HG02588 (cell line): ENCODE measurements around the gene POLDIP3.
"Not testable (repeated sequence)": the region's sequence is repeated elsewhere in the genome, so short reads cannot be mapped to it uniquely, and the experiment has no call there.

Experiments
- ATAC-seq: cut with Tn5 transposase; IDR thresholded peaks from one replicate; pipeline ENCODE4 v1.9.1; 2021; ENCODE audit warnings: mild to moderate bottlenecking, moderate library complexity; ENCODE audit not compliant: unreplicated experiment

POLDIP3 gene

DNA sequence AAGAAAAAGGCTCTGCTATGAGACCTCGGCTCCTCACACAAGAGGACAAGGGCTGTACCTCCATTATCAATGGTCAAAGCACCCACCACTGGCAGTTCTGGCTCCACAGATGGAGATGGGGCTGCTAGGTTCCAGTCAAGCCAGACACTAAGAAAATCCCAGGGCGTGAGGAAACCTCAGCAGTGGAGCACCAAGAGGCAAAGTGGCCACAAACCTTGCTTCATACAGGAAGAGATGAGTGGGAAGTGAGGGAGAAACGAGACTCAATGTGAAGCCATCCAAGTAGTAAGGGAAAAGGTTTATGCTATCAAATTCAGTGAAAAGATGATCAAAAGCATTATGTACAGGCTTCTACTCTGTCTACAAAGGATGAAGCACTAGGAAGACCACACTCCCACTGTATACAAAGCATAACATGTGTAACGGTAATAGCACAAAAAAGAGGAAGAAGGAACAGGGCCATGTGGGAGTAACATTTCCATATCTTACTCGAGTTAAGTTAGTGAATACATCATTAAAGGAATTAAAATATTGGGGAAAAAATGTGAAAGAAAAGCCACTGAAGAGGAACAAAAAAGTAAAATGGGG, 27.0 kb downstream of the POLDIP3 start:
- ATAC-seq: no peak

DNA sequence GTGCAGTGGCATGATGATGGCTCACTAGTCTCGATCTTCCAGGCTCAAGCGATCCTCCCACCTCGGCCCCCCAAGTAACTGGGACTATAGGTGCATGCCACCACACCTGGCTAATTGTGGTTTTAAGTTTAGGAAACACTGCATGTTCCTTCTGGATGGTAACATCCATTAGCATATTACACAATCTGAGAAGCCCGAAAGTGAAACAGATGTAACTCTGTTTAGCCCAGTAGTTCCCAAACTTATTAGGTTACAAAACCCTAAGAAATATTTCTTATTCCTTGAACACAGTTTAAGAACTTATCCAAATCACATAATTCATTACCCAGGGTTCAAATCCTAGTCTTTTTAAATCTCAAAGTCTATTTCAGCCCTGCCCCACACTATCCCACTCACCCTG, 28.3 kb downstream of the POLDIP3 start:
- no peak for ATAC-seq

DNA sequence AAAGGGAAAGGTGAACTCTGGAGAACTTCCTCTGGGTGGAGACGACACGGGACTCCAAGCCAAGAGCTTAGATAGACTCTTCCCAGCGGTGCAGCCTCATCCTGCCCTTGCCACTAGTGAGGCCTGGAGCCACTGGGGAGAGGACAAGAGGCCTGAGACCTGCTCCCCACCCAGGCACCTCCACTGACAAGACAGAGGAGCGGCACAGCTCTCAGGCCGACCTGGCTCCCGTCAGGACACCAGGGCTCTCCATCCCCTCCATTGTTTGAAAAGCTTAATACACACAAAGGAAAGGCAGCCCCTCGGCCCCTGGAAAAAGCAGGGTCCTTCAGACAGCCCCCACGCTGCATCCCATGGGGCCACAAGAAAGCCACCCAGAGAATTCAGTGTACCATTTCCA, 29.6 kb downstream of the POLDIP3 start:
- no peak for ATAC-seq

DNA sequence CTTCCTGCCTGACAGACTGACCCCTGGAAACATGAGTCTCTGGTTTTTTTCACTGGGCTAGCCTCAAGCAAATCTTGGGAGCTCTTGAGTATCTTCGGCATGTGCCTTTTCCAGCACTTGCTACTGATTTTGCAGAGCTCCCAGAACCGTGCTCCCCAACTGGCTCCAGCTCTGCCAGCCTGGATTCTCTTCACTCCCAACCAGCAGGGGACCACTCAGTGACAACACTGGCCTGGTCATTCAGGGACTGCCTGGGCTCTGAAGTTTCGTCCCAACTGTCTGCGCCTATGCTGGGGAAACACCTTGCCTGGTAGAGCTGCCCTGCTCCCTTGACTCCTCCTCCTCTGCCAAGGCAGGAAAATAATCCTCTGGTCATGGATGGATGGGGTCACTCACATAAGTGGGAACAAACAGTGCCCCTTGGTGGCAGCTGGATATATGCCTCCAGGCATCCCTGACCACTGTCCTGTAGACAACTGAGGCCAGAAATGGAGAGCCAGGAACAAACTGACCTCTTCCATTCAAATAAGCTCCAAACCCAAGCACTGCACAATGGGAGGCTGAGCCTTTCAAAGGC, 30.2 kb downstream of the POLDIP3 start:
- no peak for ATAC-seq

DNA sequence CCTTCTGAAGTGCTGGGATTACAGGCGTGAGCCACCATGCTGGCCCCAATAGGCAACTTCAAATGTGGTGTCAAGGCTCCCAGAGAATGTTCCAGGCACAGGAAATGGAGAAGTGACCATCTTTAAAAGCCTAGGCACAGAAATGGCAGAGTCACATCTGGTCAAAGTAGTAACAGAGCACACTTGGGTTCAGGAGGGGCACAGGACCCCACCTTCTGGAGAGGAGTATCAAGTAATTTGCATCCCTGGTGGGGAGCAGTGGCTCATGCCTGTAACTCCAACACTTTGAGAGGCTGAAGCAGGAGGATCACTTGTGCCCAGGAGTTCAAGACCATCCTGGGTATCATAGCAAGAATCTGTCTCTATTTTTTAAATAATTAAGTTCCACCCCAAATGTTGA, 31.7 kb downstream of the POLDIP3 start:
- ATAC-seq: no peak

DNA sequence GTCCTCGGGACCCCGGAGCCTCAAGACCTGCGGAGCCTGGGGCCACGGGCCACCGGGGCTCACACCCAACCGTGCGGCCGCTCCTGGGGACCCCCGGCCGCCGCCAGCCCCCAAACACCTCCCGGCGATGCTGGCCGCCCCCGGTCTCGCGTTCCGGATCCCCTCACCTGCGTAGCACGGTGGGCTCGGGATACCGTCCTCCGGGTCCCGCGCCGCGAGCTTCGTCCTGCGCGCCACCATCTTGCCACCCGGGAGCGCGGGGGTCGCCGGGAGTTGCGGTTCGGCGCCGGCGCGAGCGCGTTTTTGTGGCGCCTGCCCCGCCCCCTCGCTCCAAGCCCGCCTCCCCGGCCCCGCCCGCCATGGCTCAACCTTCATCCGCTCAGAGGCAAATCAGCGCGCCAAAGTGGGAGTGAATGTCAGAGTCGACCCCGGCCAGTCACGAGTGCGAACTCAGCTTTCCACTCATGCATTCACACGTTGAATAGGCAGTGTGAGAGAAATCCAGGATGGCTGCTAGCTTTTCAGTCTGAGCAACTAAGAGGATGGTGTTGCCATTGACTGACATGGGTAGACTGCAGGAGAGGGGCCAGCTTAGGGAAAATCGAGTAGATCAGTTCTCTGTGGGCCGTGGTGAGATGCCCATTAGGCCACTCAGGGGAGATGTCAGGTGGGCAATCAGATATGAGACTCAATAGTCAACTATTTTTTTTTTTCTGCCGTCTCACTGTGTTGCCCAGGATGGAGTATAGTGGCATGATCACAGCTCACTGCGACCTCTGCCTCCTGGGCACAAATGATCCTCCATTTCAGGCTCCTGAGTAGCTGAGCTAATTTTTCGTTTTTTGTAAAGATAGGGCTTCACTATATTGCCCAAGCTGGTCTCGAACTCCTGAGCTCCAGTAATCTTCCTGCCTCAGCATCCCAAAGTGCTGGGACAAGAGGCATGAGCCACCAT, 32.6 kb downstream of the POLDIP3 start:
- peak; percentile 60 for ATAC-seq

DNA sequence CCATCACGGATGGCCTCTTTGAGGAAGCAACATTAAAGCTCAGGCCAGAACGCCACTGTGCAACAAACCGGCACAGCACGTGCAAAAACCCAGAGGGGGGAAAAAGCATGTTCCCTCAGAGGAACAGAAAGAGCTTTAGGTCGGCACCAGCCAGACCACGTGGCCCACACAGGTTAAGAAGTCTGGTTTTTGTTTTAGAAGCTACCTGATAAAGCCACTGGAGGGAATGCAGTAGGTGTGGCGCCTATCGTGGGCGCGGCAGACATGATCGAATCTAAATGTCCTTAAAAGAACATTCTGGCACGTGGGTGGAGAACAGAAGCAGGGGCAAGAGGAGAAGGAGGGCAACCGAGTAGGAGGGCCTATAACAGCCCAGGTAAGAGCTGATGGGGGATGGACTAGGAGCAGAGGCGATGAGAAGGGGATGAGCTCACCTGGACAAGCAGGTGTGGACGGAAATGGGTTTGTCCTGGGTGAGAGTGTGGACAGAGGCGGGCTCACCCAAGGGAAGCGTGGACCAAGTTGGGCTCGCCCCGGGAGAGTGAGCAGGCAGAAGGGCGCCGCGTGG, 33.4 kb downstream of the POLDIP3 start:
- peak; percentile 7 for ATAC-seq

DNA sequence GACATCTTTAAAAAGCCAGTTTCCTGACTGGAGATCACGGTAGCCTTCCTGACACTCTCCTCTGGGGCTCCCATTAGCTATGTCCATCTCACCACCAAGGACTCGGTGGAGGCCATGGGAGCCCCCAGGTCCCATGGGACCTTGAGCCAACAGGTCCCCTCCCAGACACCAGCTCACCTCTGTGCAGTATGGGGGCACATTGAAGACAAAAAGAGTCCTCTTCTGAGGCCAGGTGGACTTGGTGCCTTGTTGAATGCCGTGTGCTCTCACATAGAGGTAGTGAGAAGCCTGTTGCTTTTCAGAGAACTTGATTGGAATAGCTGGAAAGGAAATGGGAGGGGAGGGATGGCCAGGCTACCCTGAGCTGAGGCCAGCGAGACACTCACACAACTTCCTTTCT, 34.6 kb downstream of the POLDIP3 start:
- not testable (repeated sequence) for ATAC-seq

DNA sequence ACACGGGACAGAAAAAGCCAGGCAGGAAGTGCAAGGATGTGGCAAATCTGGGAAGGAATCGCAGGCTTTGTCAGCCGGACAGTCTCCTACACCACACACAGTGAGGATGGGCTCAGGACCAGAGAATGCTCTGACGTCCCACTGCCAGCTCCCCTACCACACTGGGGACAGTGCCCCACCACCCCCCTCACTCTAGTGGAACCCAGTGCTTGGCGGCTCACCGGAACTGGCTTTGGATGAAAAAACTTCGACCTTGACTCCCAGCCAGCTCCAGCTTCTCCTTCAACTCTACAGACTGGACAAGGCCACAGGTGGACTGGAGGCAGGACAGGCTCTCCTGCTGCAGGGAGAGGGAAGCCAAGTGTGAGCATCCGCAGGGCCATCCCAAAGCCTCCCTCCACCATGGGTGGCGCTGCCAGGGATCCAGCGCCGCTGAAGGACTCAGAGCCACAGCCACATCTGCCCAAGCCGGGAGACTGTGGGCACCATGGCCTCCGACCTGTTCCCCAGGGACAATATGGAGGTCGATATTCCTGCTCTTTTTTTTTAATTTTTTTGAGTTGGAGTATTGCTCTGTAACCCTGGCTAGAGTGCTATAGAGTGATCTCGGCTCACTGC, 37.0 kb downstream of the POLDIP3 start:
- no peak for ATAC-seq

DNA sequence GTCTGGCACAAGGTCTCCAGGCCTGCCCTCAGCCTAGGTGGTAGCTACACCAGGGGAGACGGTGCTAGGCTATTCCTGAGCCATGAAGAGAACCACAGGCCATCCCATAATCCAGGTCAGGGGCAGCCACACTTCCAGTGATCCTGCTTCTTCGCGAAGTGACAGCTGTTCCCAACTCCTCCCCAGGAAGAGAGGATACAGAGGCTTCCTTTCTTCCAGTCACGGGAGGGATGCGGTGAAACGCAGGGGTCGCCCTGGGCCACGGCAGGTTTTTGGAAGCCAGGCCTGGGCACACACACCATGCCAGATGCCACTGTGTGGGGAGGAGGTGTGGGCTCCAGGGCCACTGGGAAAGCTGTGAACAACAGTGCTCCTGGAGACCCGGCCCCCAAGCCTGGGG, 37.5 kb downstream of the POLDIP3 start:
- ATAC-seq: not testable (repeated sequence)

DNA sequence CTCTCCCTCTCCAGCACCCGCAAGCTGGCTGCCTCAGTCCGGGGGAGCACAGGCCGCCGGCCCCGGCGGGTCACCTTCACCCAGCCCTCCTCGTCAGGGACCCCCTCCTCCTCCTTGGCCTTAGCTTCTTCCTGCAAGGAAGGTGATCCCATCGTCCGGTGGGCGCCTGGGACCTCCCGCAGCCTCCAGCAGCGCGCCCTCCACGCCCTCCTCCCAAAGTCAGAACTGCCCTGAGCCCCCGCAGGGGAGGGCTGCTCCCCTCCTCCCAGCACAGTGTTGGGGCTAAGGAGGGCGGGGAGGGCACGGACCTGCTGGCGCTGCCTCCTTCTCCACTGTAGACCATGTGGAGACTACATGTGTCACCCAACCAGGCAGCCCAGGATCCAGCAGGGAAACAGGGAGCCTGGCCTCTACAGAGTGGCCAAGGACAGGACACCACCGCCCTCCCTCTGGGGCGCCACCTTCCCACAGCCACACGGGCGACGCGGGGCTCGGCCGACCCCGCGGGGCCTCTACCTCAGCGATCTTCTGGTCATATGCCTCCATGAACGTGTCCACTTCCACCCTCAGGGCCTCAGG, 38.6 kb downstream of the POLDIP3 start:
- not testable (repeated sequence) for ATAC-seq

DNA sequence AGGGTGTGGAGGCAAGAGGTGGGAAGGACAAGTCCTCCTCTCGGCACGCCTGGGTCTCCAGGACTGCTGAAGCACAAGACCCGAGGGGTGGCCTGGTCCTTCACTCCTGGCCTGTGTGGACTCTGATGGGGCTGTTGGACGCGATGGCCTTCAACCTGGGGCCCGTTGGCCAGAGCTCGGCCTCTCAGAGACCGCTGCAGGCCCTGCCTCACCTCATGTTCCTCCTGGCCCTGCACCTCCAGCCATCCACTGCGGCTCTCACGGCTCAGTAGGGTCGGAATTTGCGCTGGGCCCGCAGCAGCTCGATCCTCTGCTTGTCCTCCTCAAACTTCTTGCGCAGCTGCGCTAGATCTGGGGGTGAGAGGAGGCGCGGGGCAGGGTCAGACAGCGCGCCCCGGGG, 40.2 kb downstream of the POLDIP3 start:
- not testable (repeated sequence) for ATAC-seq

DNA sequence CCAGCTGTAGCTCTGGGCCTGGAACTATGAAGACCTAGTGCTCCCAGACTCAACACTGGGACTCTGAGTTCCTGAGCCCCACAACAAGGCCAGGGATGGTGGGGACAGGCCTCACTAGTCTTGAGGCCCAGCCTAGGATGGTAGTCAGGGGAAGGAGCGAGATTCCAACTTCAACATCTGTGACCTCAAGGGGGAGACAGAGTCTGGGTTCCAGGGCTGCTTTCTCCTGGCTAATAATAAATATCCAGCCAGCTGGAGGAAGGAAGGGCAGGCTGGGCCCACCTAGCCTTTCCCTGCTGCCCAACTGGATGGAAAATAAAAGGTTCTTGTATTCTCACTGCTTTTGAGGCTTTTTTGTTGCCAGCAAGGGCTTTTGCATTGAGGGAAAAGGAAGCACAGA, 40.6 kb downstream of the POLDIP3 start:
- ATAC-seq: not testable (repeated sequence)

DNA sequence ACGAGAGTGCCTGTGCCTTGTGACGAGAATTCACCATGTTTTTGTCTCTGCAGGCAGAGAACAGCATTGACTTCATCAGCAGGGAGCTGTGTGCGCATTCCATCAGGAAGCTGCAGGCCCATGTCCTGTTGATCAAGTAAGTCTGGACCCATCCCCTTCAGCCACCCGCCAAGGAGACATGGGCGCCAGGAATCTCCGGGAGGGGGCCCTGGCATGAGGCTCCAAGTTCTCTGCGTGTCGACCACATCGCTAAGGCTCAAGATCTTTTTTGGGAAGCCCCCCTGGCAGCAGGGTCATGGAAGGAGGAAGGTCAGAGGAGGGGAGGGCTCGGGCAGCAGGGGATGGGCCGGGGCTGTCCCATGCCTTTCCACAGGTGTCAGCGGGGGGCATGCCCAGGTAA, 43.6 kb downstream of the POLDIP3 start:
- not testable (repeated sequence) for ATAC-seq

DNA sequence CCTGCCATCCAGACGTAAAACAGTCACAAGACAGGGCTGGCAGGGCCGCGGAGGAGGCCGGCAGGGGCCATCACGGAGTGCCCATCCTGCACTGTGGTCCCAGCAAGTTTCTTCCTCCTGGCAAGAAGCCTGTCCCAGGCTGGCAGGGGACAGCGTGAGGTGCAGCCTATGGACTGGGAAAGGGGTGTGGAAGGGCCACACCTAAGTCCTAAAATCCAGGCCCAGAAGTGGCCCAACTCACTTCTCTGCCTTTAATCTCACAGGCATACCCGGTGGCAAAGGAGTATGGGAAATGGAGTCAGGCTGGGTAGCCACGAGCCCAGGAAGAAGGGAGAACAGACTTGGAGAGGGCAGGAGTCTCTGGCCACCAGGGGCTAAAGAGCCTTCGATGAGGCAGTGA, 44.1 kb downstream of the POLDIP3 start:
- not testable (repeated sequence) for ATAC-seq

DNA sequence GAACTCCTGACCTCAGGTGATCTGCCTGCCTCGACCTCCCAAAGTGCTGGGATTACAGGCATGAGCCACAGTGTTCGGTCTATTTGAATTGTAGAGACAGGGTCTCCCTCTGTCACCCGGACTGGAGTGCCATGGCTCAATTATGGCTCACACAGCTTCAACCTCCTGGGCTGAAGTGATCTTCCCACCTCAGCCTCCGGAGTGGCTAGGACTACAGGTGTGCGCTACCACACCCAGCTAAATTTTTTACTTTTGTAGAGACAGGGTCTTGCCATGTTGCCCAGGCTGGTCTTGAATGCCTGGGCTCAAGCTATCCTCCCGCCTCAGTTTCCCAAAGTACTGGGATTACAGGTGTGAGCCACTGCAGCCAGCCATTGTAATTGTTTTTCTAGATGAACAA, 46.7 kb downstream of the POLDIP3 start:
- ATAC-seq: not testable (repeated sequence)

DNA sequence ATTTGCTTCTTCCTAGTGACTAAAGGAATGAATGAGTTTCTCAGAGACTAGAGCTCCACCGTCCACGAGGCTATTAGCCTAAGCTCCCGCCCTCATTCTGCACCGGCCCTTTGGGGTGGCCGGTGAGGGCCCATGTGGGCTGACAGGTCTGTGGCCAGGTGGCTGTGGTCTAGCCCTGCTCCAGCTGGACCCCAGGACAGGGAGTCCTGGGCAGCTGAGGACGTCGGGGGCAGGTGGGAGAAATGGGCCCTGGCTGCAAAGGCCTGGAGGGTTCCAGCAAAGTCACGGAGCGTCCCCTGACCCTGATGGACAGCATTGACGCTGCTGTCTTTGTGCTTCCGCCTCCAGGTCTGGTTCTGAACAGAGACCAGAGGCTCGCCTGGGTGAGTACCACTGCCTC, 48.7 kb downstream of the POLDIP3 start:
- no peak for ATAC-seq

DNA sequence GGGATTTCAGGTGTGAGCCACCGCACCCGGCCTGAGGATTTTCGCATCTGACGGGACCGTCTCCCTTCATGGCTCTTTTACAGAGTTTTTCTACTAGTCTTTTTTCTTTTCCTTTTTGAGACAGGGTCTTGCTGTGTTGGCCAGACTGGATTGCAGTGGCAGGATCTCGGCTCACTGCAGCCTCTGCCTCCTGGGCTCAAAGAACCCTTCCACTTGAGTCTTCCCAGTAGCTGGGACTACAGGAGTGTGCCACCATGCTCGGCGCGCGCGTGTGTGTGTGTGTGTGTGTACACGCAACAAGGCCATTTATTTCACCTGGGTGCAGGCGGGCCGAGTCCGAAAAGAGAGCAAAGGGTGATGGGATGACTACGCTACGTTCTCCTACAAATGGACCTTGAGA, 50.0 kb downstream of the POLDIP3 start:
- no peak for ATAC-seq

DNA sequence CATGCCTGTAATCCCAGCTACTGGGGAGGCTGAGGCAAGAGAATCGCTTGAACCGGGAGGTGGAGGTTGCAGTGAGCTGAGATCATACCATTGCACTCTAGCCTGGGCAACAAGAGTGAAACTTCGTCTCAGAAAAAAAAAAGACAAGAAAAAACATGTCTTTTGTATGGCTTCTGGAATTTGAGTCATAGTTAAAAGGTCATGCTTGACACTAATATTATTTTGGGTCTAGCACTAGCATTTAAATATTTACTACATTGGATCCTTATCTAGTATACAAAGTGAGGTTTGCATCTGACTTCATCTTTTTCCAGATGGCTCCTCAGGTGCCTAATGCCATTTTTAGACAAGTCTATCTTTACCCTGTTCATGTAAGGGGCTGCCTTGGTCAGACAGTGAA, 50.7 kb downstream of the POLDIP3 start:
- ATAC-seq: not testable (repeated sequence)

DNA sequence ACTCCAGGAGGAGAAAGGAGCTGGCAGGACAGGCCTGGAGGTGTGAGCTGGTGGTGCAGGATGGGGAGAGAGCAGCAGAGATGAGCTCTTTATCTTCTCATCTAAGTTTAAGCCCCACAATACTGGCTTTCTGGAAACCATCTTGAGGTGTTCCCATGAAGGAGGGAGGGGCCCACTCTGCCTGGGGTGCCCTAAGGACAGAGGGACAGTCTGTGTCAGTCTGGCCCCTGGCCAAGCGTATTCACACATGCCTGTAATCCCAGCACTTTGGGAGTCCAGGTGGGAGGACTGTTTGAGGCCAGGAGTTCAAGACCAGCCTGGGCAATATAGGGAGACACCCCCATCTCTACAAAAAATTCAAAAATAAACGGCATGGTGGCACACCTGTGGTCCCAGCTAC, 52.0 kb downstream of the POLDIP3 start:
- ATAC-seq: no peak

DNA sequence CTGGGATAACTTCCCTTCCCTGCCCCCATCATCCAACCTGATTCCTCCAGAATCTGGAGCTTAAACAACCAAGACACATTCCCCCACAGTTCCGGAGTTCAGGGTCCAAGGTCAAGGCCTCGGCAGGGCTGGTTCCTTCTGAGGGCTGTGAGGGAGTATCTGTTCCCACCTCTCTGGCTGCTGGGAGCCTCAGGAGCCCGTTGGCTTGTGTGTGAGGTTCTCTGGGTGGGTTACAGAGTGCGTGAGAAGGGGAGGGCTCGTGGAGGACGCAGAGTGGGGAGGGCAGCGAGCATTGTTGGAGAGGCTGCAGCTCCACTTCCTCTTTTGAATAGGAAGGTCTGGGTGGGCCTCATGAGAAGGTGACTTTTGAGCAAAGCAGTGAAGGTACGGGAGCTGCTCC, 52.4 kb downstream of the POLDIP3 start:
- no peak for ATAC-seq
